Measurements from ENCODE around the gene FOXD3. TPM values are rescaled to one million over a fixed set of nuclear protein-coding genes. Genes with fewer than 3 reads are reported as not detected.

FOXD3 gene
- total RNA-seq, 4 donors from 2014 or later, result 0.26 to 2.8 (median 1.5) TPM; not detected in 1

DNA sequence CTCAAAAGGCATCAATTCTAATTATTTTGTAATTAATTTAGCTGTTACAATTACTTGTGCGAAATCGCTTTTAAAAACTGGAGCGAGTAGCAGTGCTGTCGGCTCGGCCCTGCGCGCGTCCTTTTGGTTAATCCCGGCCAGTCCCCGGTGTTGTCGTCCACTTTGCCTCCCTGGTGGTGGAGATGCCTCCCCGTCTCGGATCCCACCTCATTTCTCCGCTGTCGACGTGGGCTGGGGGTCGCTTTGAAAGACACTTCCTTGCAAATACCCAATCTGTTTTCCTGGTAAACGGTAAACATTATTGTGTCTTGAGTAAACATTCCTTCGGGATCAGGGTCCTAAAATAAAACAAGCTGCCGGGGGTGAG, 3.7 kb downstream of the FOXD3 start:
- H3K4me1 ChIP-seq, result peaks cover 51% of the 10 kb centered on the region

DNA sequence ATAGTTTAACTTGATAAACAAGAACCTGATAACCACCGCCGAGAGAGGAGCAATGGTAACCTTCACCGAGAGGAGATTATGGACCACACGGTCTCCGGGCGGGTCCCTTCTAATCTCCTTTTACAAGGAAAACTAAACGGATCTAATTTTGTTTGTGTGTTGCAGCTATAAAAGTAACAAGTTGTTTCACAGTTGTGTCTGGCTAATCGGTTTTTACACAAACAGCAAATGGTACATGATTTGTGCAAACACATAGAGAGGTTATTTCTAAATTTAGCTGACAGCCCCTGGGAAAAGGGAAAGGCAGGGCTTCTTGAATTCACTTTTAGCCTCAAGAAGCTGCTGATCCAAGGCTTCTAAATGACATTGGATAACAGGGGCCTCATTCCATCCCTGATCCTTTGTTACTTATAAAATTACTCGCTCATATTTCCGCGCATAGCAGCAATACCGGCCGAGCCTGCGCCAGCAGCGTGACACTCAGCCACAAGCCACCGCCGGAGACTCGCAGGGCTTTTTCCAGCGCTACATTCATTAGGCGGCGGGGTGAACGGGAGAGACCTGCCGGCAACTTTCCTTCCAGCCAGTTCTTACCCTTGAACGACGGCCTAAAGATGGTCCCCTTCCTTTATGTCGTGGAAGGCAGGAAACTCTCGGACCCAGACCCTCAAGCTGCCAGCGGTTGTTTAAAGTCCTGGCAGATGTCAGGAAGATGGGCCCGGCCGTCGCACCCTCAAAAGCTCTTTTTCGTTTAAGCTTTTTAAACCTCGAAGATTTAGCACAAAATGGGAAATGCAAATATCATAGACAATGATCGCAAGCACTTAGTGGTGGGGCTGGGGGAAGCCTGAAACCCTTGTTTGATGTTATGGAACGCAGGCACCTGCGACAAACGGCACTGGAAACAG, 4.4 kb downstream of the FOXD3 start:
- WGBS, result 16% methylated on average over 35 of the region's 37 CpGs
- no peak for TF ChIP-seq POLR2A (IDR thresholded peaks at IDR 0.05)
- no peak for TF ChIP-seq POLR2AphosphoS5 (IDR thresholded peaks at IDR 0.05)
- H3K4me3 ChIP-seq, result no peak overlapping the region
- no peak for DNase-seq (ENCODE audit: low spot score in 2 of 2)
- H3K36me3 ChIP-seq, result no peaks in the 10 kb centered on the region
- H3K9me3 ChIP-seq, result no peaks in the 10 kb centered on the region
- peaks cover 44% of the 10 kb centered on the region for H3K4me1 ChIP-seq
- peaks cover 100% of the 10 kb centered on the region for H3K27me3 ChIP-seq
- H3K27ac ChIP-seq, result no peak overlapping the region

More for the DNA sequence above, 3.7 kb downstream of the FOXD3 start:
- no peak for DNase-seq (ENCODE audit: low spot score in 2 of 2)
- 20% methylated on average over 20 of the region's 20 CpGs for WGBS
- Histone ChIP-seq H3K9me3 (no peaks in the 10 kb centered on the region), H3K27me3 (peaks cover 100% of the 10 kb centered on the region), H3K4me3 (no peak overlapping the region), H3K36me3 (no peaks in the 10 kb centered on the region), H3K27ac (no peak overlapping the region)
- no peak for TF ChIP-seq EP300 (IDR thresholded peaks at IDR 0.05)

DNA sequence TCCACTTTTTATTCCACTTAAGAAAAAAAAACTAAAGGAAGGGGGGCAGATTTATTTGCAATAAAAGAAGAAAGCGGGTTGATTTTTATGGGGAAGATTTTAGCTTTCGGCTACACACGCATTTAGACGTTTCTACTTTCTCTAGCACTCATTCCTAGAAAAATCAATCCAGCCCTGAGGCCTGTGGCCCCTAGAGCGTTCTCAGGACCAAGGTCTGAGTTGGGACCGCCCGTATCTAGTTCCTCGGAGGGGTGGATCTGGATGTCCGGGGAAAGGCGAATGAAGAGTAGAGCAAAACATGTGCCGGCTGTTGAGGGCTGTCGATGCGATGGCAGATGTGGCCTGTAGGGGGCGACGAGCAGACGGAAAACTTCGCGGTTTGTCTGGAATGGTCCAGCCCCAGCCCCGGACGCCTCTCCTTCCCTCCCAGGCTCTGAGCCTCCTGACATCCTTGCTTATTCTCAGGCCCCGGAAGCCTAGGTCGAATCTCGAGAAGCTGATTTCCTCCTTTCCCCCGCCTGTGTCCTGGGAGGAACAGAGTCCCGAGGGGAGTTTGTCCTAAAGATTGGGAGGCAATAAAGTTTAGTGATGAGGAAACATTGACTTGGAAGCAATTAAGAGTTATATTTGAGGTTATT, 5.2 kb downstream of the FOXD3 start:
- DNase-seq (ENCODE audit: low spot score in 2 of 2), result peak in 1 of 2 donors; percentile 65
- peaks cover 100% of the 10 kb centered on the region for H3K27me3 ChIP-seq

DNA sequence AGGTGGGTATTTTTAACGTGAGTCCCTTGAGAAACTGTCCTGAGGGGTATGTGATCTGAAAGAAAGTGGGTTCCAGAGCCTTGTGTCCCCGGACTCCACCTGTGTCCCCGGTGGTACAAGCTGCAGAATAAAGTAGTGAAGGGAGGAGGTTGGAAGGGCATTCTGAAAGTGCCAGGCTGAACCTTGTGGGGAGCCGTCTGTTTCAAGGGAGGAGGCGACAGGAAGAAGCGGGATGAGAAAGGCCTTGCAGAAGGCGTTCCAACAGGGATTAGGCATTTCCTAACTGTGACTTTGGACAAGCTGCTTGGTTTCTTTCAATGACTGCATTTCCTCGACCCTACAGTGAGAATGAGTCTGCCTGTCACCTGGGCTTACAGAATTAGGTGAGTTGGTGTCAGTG, 5.8 kb downstream of the FOXD3 start:
- no peaks in the 10 kb centered on the region for H3K36me3 ChIP-seq
- no peak overlapping the region for H3K27ac ChIP-seq
- H3K9me3 ChIP-seq, result no peaks in the 10 kb centered on the region
- WGBS, result 71% methylated on average over 8 of the region's 8 CpGs
- DNase-seq (ENCODE audit: low spot score in 2 of 2), result no peak
- TF ChIP-seq POLR2AphosphoS5 (IDR thresholded peaks at IDR 0.05) (no peak), EP300 (IDR thresholded peaks at IDR 0.05) (no peak), POLR2A (IDR thresholded peaks at IDR 0.05) (no peak)
- TF ChIP-seq, protein P1, sequence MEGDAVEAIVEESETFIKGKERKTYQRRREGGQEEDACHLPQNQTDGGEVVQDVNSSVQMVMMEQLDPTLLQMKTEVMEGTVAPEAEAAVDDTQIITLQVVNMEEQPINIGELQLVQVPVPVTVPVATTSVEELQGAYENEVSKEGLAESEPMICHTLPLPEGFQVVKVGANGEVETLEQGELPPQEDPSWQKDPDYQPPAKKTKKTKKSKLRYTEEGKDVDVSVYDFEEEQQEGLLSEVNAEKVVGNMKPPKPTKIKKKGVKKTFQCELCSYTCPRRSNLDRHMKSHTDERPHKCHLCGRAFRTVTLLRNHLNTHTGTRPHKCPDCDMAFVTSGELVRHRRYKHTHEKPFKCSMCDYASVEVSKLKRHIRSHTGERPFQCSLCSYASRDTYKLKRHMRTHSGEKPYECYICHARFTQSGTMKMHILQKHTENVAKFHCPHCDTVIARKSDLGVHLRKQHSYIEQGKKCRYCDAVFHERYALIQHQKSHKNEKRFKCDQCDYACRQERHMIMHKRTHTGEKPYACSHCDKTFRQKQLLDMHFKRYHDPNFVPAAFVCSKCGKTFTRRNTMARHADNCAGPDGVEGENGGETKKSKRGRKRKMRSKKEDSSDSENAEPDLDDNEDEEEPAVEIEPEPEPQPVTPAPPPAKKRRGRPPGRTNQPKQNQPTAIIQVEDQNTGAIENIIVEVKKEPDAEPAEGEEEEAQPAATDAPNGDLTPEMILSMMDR (IDR thresholded peaks at IDR 0.05), result no peak
- no peak overlapping the region for H3K4me3 ChIP-seq
- H3K27me3 ChIP-seq, result peaks cover 100% of the 10 kb centered on the region
- H3K4me1 ChIP-seq, result peaks cover 30% of the 10 kb centered on the region

More for the DNA sequence above, 5.2 kb downstream of the FOXD3 start:
- no peaks in the 10 kb centered on the region for H3K36me3 ChIP-seq
- no peak overlapping the region for H3K4me3 ChIP-seq
- H3K4me1 ChIP-seq, result peaks cover 36% of the 10 kb centered on the region
- H3K9me3 ChIP-seq, result no peaks in the 10 kb centered on the region
- TF ChIP-seq POLR2AphosphoS5 (IDR thresholded peaks at IDR 0.05), result no peak
- TF ChIP-seq, protein P1 (IDR thresholded peaks at IDR 0.05), result peak in 1 of 2 donors; percentile 76
- H3K27ac ChIP-seq, result no peak overlapping the region
- 17% methylated on average over 23 of the region's 25 CpGs for WGBS

DNA sequence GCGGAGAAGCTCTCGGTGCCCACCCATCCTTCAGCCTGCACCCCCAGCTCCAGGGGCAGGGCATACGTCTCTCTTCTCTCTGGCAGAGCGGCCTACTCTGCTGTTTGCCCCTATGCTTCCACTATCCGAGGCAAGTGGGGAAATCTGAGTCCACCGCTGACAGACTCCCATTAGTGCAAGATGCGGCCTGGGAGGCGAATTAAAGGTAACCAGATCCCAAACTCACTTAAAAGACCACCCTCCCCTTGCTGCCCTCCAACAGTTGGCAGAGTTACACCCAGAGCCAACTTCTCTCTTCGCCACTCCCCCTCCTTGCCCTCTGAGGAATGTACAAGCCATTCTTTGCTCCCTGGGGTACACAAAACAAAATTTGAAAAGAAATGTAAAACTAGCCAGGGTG, 6.4 kb downstream of the FOXD3 start:
- no peak overlapping the region for H3K27ac ChIP-seq
- peaks cover 100% of the 10 kb centered on the region for H3K27me3 ChIP-seq
- peaks cover 24% of the 10 kb centered on the region for H3K4me1 ChIP-seq
- H3K4me3 ChIP-seq, result no peak overlapping the region
- WGBS, result 92% methylated on average over 7 of the region's 9 CpGs
- no peaks in the 10 kb centered on the region for H3K36me3 ChIP-seq
- TF ChIP-seq EP300 (IDR thresholded peaks at IDR 0.05) (no peak), POLR2A (IDR thresholded peaks at IDR 0.05) (no peak), POLR2AphosphoS5 (IDR thresholded peaks at IDR 0.05) (no peak)
- TF ChIP-seq, protein P1 (IDR thresholded peaks at IDR 0.05), result no peak
- no peak for DNase-seq (ENCODE audit: low spot score in 2 of 2)
- H3K9me3 ChIP-seq, result no peaks in the 10 kb centered on the region

DNA sequence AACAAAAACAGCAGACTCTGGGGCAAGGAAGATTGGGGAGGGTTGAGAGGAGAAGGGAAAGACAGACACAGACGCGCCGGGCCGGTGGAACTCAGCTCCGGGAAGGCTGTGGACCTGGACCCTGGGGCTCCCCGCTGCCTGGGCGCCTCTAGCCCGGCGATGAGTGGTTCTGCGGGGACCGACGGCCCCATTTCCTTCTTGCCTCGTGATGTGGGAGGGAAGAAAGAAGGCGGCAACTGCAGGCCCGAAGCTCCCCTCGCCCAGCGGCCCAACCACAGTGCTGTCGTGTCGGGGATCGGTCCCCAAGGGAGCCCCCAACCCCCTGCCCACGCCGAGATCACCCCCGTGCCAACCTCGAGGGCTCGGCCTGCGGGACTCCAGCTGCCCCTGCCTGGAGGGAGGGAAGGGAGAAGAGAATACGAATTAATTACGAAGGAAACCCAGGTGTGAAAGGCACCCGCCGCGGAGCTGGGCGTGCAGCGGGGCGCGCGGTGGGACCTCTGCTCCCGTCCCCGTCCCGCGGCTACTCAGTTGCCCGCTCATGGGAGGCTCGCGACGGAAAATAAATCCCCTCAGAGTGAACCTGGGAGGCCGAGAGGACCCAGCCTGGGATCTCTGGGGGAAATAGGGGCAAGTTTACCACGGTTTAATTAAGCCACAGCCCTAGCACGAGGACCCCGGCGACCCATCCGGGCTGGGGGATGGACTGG, 7.4 kb downstream of the FOXD3 start:
- Histone ChIP-seq H3K4me1 (peaks cover 17% of the 10 kb centered on the region), H3K9me3 (no peaks in the 10 kb centered on the region), H3K27me3 (peaks cover 100% of the 10 kb centered on the region), H3K36me3 (no peaks in the 10 kb centered on the region), H3K27ac (no peak overlapping the region), H3K4me3 (no peak overlapping the region)
- DNase-seq (ENCODE audit: low spot score in 2 of 2), result no peak
- TF ChIP-seq POLR2A (IDR thresholded peaks at IDR 0.05) (no peak), POLR2AphosphoS5 (IDR thresholded peaks at IDR 0.05) (no peak), EP300 (IDR thresholded peaks at IDR 0.05) (no peak)
- TF ChIP-seq, protein P1 (IDR thresholded peaks at IDR 0.05), result no peak
- WGBS, result 4% methylated on average over 34 of the region's 50 CpGs
